Measurements from ENCODE around the gene SMARCE1.

The SMARCE1 gene

DNA sequence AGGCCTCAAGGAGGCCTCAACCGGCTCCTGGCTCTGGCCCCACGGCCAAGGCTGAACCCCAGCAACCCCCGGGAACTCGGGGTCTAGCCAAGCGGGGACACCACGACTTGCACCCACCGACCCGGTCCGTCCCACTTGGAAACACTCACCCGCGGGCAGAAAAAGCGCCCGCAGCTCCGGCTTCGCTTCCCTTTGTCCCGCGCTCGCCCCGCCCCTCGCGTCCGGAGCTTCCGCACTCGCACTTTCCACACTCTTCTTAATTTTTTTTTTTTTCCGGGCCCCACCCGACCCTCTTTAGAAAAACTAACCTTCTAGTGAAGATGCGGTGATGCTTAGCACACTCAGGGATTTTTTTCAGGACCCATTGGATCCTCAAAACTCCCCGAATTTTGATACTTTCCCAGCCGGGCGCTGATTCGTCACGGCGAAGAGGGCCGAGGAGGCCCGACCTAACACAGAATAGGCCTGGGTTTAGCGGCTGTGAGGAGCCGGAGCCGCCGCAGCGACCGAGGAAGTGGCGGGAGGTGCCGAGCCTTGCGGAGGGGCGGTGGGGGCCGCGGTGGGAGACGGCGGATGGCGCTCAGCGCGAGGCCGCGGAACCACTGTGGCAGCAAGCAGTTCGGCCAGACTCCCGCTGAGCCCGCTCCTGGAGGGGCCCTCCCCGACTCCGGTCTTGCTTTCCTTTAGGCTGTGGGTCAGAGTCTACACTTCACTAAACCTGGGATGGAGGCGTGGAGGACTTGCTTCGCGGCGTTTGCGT lies at the start of gene SMARCE1:
TSS of gene SMARCE1 (minus strand) at position 195 of the 760 bp plus-strand sequence. CDS start 2,016 bp downstream, outside the sequence.
- in situ Hi-C loops (cut with MboI; ENCODE audit: low pct_unique_long_range_greater_than_20kb, low sequenced_read_pairs), result no loop called here
- DNase-seq, result peak; percentile 78

DNA sequence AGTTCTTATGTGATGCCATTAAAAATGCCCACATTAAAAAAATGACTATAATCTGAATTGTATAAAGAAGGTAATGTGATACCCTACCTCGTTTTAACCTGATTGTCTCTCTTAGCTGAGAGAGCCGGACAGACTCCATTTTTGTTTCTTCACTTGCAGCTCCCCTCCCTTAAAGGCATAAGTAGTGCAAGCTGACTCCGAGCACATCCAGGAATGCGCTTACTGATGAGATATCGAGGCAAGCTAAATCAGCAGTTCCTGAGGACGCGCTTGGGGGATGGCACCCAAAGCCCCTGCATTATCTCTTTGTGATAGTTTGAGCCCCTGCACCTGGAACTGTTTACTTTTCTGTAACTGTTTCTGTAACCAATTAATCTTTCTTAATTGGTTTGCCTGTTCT lies 49.7 kb upstream of the SMARCE1 start:
- no peak for DNase-seq
- in situ Hi-C loops (cut with MboI; ENCODE audit: low pct_unique_long_range_greater_than_20kb, low sequenced_read_pairs), result no loop called here

DNA sequence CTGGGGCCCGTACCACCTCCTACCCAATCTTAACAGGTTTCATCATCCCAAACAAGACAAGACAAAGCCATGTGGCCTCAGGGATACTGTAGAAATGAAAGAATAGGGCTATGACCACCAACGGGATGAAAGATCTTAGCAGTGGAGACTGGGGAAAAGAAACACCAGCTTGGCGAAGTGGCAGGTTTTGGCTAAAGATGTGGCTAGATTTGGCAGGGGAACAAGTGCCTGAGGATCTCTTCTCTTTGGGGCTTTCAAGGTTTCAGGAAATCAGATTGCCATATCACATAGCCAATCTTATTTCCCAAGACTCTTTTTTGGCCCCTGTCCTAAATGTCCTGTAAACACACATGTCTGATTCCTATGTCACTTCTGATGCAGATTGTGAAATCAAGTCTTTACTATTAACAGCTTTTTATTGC lies 49.0 kb upstream of the SMARCE1 start:
- in situ Hi-C loops (cut with MboI; ENCODE audit: low pct_unique_long_range_greater_than_20kb, low sequenced_read_pairs), result no loop called here
- DNase-seq, result no peak

- in situ Hi-C loops (cut with MboI; ENCODE audit: low pct_unique_long_range_greater_than_20kb, low sequenced_read_pairs), result no loop called here
- no peak for DNase-seq
Measured at GRCh38 chr17:40695874-40696472, 48.4 kb upstream of the SMARCE1 start.

DNA sequence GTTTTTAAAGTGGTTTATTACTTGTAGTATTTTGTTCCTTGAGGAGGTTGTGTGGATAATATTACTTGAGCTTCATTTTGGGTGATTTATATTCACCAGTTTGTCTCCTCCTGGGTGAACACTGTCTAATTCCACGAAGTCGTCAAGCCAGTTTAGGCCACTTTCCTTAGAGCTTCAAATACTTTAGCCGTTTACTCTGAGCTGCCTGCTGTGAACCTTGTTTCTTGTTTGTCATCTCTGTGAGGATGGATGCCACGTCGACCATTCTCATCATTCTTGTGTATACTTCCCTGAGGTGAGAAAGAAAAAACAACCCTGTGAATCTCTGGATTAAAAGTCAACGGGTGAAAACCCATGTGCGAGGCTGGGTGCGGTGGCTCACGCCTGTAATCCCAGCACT lies 47.0 kb upstream of the SMARCE1 start:
- DNase-seq, result no peak
- in situ Hi-C loops (cut with MboI; ENCODE audit: low pct_unique_long_range_greater_than_20kb, low sequenced_read_pairs), result no loop called here

- no peak for DNase-seq
- in situ Hi-C loops (cut with MboI; ENCODE audit: low pct_unique_long_range_greater_than_20kb, low sequenced_read_pairs), result no loop called here
Measured at GRCh38 chr17:40687106-40687505, 39.5 kb upstream of the SMARCE1 start.

DNA sequence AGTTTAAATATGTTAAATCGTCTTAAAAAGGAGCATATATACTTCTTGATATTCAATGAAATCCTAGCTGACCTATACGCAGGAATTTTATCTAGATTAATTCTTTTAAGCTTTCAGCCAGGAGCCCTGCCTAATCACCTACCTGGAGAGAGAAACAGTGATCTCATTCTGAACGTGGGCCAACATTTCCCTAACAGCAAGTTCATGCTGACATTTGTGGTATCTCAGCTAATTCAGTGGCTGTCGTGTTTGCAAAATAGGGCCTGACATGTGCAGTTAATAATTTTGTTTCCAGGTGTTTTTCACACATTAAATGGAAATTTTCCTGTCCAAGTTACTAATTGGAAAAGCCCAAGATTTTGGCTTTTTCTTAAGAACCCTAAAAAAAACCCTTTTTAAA lies 38.6 kb upstream of the SMARCE1 start:
- no peak for DNase-seq
- in situ Hi-C loops (cut with MboI; ENCODE audit: low pct_unique_long_range_greater_than_20kb, low sequenced_read_pairs), result no loop called here

DNA sequence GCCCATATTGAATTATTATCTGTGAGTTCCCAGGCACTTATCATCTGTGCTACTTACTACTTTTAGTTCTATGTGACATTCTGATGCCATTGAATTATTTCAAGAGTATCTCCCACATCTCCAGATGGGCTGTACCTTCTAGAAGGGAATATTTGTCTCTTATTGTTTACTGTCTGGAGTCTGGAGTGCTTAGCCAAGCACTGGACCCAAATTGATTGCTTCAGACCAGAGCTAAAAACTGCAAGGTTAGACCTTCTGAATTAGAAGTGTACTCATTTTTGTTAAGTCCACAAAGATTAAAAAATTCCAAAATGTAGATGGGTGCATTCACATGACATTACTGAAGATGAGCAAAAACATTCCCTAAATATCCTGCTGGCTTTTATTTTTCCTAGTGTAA lies 33.4 kb upstream of the SMARCE1 start:
- DNase-seq, result no peak
- in situ Hi-C loops (cut with MboI; ENCODE audit: low pct_unique_long_range_greater_than_20kb, low sequenced_read_pairs), result no loop called here

GRCh38 chr17:40679523-40679907 lies 31.9 kb upstream of the SMARCE1 start:
- no peak for DNase-seq
- in situ Hi-C loops (cut with MboI; ENCODE audit: low pct_unique_long_range_greater_than_20kb, low sequenced_read_pairs), result no loop called here

DNA sequence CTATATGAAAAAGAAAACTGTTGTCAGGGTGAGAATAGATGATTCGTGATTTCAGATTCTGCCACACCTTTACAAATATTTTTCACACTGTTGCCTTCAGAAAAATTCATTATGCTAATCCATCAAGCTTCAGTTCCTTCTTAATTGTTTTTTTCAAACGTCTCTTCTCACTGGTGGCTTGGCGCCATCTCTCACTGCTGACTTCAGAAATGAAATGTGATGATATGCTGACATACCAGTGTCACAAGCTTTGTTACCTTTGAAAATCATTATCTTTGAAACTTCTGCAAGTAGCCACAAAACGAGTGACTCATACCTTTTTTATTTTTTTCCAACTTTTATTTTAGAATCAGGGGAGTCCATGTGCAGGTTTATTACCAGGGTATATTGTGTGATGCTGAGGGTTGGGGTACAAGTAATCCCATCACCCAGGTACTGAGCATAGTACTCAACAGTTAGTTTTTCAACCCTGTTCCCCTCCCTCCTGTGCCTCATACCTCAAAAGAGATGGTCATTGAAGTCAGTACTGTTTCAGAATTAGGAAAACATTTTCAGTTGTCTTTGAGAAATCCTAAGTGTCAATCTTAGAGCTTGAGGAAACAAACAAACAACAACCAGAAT lies 31.4 kb upstream of the SMARCE1 start:
- DNase-seq, result no peak
- in situ Hi-C loops (cut with MboI; ENCODE audit: low pct_unique_long_range_greater_than_20kb, low sequenced_read_pairs), result no loop called here

- DNase-seq, result no peak
Measured at GRCh38 chr17:40675905-40676304, 28.3 kb upstream of the SMARCE1 start.

DNA sequence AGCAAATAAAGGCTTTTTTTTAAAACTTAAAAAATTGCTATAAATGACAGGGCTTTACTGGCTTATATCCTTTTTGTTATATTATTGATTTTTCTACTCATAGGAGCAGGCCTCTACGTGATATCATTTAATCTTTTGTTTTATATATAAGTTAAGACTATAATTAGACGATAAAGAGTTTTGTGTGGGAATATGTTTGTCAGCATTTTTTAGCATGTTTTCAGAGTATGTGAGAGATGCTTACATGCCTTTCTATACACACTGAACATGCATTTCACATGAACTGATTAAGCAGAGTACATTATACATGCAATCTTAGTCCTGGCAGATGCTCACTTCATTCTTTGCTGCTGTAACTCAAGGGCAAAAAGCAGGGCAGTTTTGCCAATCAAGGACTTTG lies 25.0 kb upstream of the SMARCE1 start:
- in situ Hi-C loops (cut with MboI; ENCODE audit: low pct_unique_long_range_greater_than_20kb, low sequenced_read_pairs), result no loop called here
- DNase-seq, result no peak

More at GRCh38 chr17:40675905-40676304, 28.3 kb upstream of the SMARCE1 start:
- in situ Hi-C loops (cut with MboI; ENCODE audit: low pct_unique_long_range_greater_than_20kb, low sequenced_read_pairs), result no loop called here

DNA sequence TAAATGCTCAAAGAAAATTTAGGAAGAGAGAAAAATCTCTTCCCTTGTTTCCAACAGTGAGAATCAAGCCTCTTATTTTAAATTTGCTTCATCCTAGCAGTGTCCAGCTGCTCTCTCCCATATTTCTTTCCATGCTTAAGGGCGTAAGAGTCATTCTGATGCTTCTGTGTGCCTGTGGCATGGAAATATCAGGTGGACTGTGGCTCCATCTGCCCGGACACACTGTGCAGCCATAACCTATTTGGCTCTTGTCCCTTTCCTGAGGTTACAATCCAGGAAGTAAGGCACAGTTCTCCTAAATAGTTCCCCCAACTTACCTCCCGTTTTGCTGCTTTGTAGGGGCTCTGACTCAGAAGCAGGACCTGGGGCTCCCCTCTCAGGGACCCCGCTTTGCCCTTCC lies 23.7 kb upstream of the SMARCE1 start:
- in situ Hi-C loops (cut with MboI; ENCODE audit: low pct_unique_long_range_greater_than_20kb, low sequenced_read_pairs), result no loop called here
- DNase-seq, result no peak

GRCh38 chr17:40666331-40666730 lies 18.7 kb upstream of the SMARCE1 start:
- in situ Hi-C loops (cut with MboI; ENCODE audit: low pct_unique_long_range_greater_than_20kb, low sequenced_read_pairs), result no loop called here
- DNase-seq, result no peak

DNA sequence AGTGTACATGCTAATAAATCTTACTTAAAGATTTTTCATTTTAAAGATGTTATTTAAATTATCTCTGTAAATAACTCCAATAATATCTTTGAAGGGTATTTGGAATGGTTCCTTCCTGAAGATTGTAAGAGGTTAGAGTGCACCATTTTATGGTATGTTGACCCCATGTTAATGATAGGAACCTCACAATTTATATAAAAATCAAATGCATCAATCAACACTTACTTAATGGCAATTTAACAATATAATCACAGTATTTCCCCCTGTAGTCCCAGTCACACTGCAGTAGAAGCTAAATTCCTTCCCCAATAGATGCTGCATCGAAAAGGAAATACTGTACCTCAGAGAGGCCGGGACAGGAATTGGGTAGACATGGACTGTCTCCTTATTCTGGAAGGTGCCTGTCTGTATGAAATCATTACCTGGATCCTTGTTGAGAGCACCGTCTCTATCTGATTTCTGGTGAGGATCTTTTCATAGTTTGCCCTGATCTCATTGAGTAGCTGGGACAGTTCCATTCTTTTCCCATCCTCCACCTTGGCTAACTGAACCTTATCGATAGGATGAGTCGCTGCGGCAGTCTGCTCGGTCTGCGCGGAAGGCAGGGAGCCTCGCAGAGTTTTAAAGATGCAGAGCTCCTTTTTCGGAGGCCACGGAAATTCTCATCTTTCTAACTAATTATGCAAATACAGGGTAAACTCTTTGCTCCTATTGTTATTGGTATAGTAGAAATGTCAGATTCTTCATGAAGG lies 17.1 kb upstream of the SMARCE1 start, which contains the start of gene KRT222:
TSS of gene KRT222 (minus strand) at position 596 of the 752 bp plus-strand sequence. CDS start at position 518, 78 bp downstream.
- DNase-seq, result no peak
- in situ Hi-C loops (cut with MboI; ENCODE audit: low pct_unique_long_range_greater_than_20kb, low sequenced_read_pairs), result no loop called here

GRCh38 chr17:40663252-40663651 lies 15.6 kb upstream of the SMARCE1 start:
- in situ Hi-C loops (cut with MboI; ENCODE audit: low pct_unique_long_range_greater_than_20kb, low sequenced_read_pairs), result no loop called here
- DNase-seq, result no peak

GRCh38 chr17:40659911-40660310 lies 12.3 kb upstream of the SMARCE1 start:
- in situ Hi-C loops (cut with MboI; ENCODE audit: low pct_unique_long_range_greater_than_20kb, low sequenced_read_pairs), result no loop called here
- DNase-seq, result no peak

DNA sequence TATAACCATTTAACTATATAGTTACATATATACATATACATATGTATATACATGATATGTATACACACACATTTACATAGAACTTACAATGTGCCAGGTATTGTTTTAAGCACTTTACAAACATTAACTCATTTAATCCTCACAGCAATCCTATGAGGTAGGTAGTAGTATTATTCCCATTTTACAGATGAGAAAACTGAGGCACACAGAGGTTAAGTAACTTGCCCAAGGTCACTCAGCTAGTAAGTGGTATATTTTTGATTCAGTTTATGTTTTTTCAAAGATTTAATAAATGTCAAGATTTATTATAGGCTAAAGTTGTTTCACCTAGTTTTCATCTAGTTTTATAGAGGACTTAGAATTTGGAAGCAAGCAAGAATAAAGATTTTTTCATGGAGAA lies 10.8 kb upstream of the SMARCE1 start:
- in situ Hi-C loops (cut with MboI; ENCODE audit: low pct_unique_long_range_greater_than_20kb, low sequenced_read_pairs), result no loop called here
- DNase-seq, result no peak

DNA sequence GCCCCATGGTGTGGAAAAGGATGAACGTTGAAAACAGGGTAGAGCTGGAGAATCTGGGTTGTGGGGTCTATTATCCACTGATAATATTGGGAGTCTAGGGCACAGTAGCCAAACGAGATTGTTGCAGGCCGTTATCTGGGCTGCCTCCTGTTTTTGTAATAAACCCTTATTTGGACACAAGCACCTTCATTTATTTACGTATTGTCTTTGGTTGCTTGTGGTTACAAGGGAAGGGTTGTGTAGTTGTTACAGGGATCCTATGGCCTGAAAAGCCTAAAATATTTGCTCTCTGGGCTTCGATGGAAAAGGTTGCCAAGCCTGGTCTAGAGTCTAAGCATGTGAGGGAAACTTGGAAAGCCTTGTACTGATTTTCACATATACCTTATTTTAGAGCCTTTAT lies 4.3 kb upstream of the SMARCE1 start:
- in situ Hi-C loops (cut with MboI; ENCODE audit: low pct_unique_long_range_greater_than_20kb, low sequenced_read_pairs), result no loop called here
- no peak for DNase-seq

All from KBM-7 (cell line).